ENCODE measurements around the gene CHAF1A. TPM values are rescaled to one million over a fixed set of nuclear protein-coding genes. Genes with fewer than 3 reads are reported as not detected.
A peak's percentile ranks its signal among the peaks of the same experiment; 100 is the strongest.

CHAF1A gene
- total RNA-seq, 4 donors from 2014 or later, result 8.5 to 28.9 (median 11.1) TPM

DNA sequence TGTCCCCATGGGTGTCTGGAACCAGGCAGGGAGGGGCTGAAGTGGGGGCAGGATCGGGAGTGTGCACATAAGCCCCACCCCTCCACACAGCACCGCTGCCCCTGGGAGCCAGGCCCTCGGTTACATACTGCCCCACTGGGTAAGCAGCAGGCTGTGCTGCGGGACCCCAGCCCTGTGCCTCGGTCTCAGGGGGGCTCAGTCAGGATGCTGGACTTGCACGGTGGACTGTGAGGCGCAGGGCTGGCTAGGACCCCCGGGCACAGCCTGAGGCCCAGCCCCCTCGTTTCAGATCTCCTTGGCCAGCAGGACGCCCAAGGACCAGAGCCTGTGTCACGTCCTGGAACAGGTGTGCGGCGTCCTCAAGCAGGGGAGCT is 42.8 kb upstream of the CHAF1A start:
- no peak for DNase-seq
- Histone ChIP-seq H3K4me3 (no peak overlapping the region), H3K27me3 (no peaks in the 10 kb centered on the region), H3K36me3 (peaks cover 0 to 3% (median 0%) of the 10 kb centered on the region in 4 donors), H3K27ac (no peak overlapping the region), H3K4me1 (no peaks in the 10 kb centered on the region), H3K9me3 (no peaks in the 10 kb centered on the region)
- in situ Hi-C loops (cut with MboI; ENCODE audit: low pct_ligation_motif_present in 1 of 4, low pct_unique_long_range_greater_than_20kb in 1 of 4, low sequenced_read_pairs in 3 of 4), result loop anchor here in 3 of 4 donors (10.0 to 25.0 kb wide), 3 partner anchors 85 to 97 kb away; partner anchors contain the start of gene SHD (in 1 of the 3)
- TF ChIP-seq POLR2AphosphoS5 (IDR thresholded peaks at IDR 0.05) (no peak), POLR2A (IDR thresholded peaks at IDR 0.05) (no peak), EP300 (IDR thresholded peaks at IDR 0.05; ENCODE audit: low read depth) (no peak)
- TF ChIP-seq, protein P1, sequence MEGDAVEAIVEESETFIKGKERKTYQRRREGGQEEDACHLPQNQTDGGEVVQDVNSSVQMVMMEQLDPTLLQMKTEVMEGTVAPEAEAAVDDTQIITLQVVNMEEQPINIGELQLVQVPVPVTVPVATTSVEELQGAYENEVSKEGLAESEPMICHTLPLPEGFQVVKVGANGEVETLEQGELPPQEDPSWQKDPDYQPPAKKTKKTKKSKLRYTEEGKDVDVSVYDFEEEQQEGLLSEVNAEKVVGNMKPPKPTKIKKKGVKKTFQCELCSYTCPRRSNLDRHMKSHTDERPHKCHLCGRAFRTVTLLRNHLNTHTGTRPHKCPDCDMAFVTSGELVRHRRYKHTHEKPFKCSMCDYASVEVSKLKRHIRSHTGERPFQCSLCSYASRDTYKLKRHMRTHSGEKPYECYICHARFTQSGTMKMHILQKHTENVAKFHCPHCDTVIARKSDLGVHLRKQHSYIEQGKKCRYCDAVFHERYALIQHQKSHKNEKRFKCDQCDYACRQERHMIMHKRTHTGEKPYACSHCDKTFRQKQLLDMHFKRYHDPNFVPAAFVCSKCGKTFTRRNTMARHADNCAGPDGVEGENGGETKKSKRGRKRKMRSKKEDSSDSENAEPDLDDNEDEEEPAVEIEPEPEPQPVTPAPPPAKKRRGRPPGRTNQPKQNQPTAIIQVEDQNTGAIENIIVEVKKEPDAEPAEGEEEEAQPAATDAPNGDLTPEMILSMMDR (IDR thresholded peaks at IDR 0.05), result no peak
- WGBS, 2 donors (ENCODE audit: low coverage in 1 of 2), result 79% methylated on average over 10 of the region's 13 CpGs; no CpG with 5 or more reads in 1 of the 2 donors
- intact Hi-C loops (cut with DNase I; ENCODE audit: low total_unique reads), result loop anchor here (10.0 kb wide), 1 partner anchor 95 kb away; no protein-coding TSS in a partner anchor

DNA sequence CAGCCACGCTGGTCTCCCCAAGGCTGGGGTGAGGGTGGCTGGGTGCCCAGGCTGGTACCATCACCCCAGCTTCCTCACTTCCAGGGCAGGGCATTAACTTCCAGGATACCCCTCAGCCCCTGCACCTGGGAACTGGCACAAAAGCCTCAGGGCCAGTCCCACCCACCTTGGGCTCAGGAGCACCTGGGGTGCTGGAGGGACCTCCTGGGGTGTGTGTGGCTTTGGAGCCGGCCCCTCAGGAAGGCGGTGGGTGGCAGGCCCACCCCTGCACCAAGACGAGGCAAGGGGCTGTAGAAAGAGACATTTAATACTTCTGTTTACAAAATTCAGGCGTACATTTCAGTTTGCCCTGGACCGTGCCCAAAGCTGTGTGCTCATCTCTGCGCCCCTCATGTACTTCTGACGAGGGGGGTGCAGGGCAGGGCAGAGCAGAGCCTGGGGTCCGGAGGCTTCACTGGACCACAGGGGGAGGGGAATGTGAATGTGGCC is 42.3 kb upstream of the CHAF1A start:
- TF ChIP-seq POLR2AphosphoS5 (IDR thresholded peaks at IDR 0.05), result no peak
- no peak for TF ChIP-seq EP300 (IDR thresholded peaks at IDR 0.05; ENCODE audit: low read depth)
- Histone ChIP-seq H3K4me3 (no peak overlapping the region), H3K27ac (peak overlapping the region in 1 of 4 donors; percentile 15), H3K4me1 (peaks cover 0 to 2% (median 0%) of the 10 kb centered on the region in 4 donors), H3K36me3 (peaks cover 0 to 3% (median 0%) of the 10 kb centered on the region in 4 donors), H3K27me3 (no peaks in the 10 kb centered on the region), H3K9me3 (no peaks in the 10 kb centered on the region)
- no peak for DNase-seq
- in situ Hi-C loops (cut with MboI; ENCODE audit: low pct_ligation_motif_present in 1 of 4, low pct_unique_long_range_greater_than_20kb in 1 of 4, low sequenced_read_pairs in 3 of 4) (loop anchor here in 1 of 4 donors (25.0 kb wide), 1 partner anchor 98 kb away; no protein-coding TSS in a partner anchor), intact Hi-C loops (cut with DNase I; ENCODE audit: low total_unique reads) (no loop called here)
- 65% methylated on average over 9 of the region's 9 CpGs; no CpG with 5 or more reads in 1 of the 2 donors for WGBS, 2 donors (ENCODE audit: low coverage in 1 of 2)

DNA sequence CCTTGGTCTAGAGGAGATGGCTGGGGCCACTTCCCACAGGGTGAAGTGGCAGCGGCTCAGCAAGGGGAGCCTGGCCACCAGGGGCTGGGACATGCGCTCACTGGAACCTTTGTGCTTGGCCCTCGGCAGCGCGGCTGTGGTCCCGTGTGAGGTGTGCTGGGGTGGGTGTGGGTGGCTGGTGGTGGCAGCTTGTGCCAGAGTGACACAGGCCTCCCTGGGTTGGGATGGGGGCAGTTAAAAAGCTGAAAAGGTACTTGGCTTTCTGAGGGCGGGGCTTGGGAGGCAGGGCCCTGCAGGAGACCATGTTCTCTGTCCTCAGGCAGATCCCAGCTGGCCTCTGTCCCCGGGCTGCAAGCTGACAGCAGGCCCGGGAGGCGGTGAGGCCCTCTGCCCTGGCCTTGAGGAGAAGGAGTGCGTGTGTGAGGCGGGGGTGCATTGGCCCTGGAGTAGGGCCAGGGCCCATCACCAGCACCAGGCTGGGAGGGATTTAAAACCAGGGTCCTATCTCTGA is 41.7 kb upstream of the CHAF1A start:
- TF ChIP-seq, protein P1 (IDR thresholded peaks at IDR 0.05), result no peak
- no peak for TF ChIP-seq POLR2A (IDR thresholded peaks at IDR 0.05)
- TF ChIP-seq POLR2AphosphoS5 (IDR thresholded peaks at IDR 0.05), result no peak
- no peak for TF ChIP-seq EP300 (IDR thresholded peaks at IDR 0.05; ENCODE audit: low read depth)
- peaks cover 0 to 6% (median 0%) of the 10 kb centered on the region in 4 donors for H3K4me1 ChIP-seq
- intact Hi-C loops (cut with DNase I; ENCODE audit: low total_unique reads), result no loop called here
- H3K4me3 ChIP-seq, result no peak overlapping the region
- 70% methylated on average over 10 of the region's 12 CpGs; no CpG with 5 or more reads in 1 of the 2 donors for WGBS, 2 donors (ENCODE audit: low coverage in 1 of 2)
- H3K27me3 ChIP-seq, result no peaks in the 10 kb centered on the region
- DNase-seq, result no peak
- H3K36me3 ChIP-seq, result peaks cover 0 to 3% (median 0%) of the 10 kb centered on the region in 4 donors
- H3K27ac ChIP-seq, result peak overlapping the region in 1 of 4 donors; percentile 15
- in situ Hi-C loops (cut with MboI; ENCODE audit: low pct_ligation_motif_present in 1 of 4, low pct_unique_long_range_greater_than_20kb in 1 of 4, low sequenced_read_pairs in 3 of 4), result loop anchor here in 1 of 4 donors (25.0 kb wide), 1 partner anchor 98 kb away; no protein-coding TSS in a partner anchor
- H3K9me3 ChIP-seq, result no peaks in the 10 kb centered on the region

DNA sequence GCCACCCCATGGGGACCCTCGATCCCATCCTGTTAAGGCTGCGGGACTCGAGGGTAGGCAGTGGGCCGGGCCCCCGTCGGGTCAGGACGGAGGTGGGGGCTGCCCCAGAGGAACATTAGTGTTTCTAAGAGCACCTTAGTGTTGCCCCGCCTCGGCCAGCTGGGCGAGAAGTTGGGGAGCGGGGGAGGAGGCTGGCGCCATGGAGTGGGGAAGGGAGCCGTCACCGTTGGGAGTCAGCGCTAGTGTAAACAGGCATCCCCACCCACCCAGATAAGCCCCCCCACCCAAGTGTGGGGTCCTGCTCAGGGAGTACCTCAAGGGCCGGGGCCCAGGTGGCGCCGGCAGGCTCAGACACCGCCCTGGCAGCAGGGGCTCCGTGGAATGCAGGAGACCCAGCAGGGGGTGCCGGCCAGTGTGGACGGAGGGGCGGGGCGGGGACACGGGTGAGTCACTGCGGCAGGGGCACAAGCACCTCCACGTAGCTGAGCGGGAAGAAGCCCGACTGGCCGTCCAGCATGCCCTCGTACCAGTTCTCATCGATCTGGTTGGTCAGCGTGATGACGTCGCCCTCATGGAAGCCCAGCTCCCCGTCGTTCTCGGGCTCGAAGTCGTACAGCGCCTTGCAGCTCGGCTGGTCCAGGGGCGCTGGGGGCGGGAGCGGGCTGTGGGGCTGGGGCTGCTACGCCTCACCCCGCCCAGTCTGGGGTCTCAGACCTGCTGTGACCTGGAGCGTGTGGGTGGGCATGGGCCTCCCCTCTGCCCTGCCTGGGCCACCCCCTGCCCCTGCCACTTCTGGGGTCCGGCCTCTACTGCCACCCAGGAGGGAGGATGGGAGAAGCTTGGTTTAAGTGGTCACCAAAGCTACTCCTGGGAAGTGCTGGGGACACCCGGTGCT is 41.0 kb upstream of the CHAF1A start:
- Histone ChIP-seq H3K27ac (peak overlapping the region in 1 of 4 donors; percentile 15), H3K4me3 (no peak overlapping the region), H3K4me1 (peaks cover 0 to 6% (median 0%) of the 10 kb centered on the region in 4 donors), H3K27me3 (no peaks in the 10 kb centered on the region), H3K36me3 (peaks cover 0 to 3% (median 0%) of the 10 kb centered on the region in 4 donors), H3K9me3 (no peaks in the 10 kb centered on the region)
- 81 to 84% methylated on average over 14 to 39 of the region's 50 CpGs for WGBS, 2 donors (ENCODE audit: low coverage in 1 of 2)
- in situ Hi-C loops (cut with MboI; ENCODE audit: low pct_ligation_motif_present in 1 of 4, low pct_unique_long_range_greater_than_20kb in 1 of 4, low sequenced_read_pairs in 3 of 4), result loop anchor here in 1 of 4 donors (25.0 kb wide), 1 partner anchor 99 kb away; no protein-coding TSS in a partner anchor
- TF ChIP-seq POLR2AphosphoS5 (IDR thresholded peaks at IDR 0.05) (no peak), POLR2A (IDR thresholded peaks at IDR 0.05) (no peak), EP300 (IDR thresholded peaks at IDR 0.05; ENCODE audit: low read depth) (no peak)
- TF ChIP-seq, protein P1 (IDR thresholded peaks at IDR 0.05), result no peak
- no peak for DNase-seq
- intact Hi-C loops (cut with DNase I; ENCODE audit: low total_unique reads), result no loop called here
